ENCODE measurements around the gene INS. TPM values are rescaled to one million over a fixed set of nuclear protein-coding genes. Genes with fewer than 3 reads are reported as not detected.

INS gene
- total and polyA plus RNA-seq, 10 of the 15 experiments (the other 5 are each of a cell fraction or from before 2014, with no cell fraction given) = not detected

DNA sequence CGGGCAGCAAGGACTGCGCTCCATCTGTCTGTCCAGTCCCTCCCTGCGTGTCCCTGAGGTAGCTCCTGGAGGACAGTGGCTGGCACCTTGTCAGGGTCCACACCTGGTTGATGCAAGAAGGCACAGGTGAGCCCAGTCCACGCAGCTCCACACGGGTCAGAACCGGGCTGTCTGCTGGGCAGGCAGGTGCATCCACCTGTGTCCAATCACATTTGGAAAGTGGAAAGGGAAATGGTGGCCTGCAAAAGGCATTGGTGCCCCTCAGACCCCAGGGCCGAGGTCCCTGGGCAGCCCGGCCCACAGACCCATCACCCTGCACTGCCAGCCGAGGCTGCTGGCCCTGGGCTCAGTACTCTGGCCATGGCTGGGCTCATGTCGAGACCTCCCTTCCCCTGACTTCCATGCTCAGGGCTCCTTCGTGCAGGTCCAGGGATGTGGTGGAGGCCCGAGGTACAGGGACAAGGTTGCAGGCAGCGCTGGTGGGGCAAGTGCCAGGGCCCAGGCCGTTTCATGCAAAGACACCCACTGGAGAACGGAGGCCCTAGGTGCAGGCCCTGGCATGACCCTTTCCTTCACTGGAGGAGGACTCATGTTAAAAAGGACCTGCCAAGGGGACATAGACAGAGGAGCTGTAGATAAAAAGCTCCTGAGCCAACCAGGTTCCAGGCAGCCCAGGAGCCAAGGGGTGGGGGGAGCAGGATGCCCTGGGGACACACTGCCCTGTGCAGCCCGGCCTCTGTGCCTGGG is 49.5 kb upstream of the INS start:
- no peak overlapping the region for H3K4me2 ChIP-seq (ENCODE audit: control insufficient read depth, insufficient read depth)
- in situ Hi-C loops (cut with MboI) (no loop called here), intact Hi-C loops (cut with micrococcal nuclease; ENCODE audit: unreplicated experiment) (no loop called here)
- WGBS (ENCODE audit: insufficient coverage, insufficient replicate concordance, low lambda C conversion rate, missing lambda C conversion rate) = 16% methylated on average over 16 of the region's 16 CpGs
- ATAC-seq (no peak), FAIRE-seq (no peak), DNase-seq (ENCODE audit: low read depth, low spot score) (no peak)
- no peak overlapping the region for H2AFZ ChIP-seq (ENCODE audit: control insufficient read depth, low read depth, low read length)
- H4K20me1 ChIP-seq (ENCODE audit: control insufficient read depth, insufficient read depth) = no peaks in the 10 kb centered on the region
- ChIA-PET RAD21 (ENCODE audit: unreplicated experiment) (interaction anchor here (0.6 kb wide), 1 partner anchor 196 kb away, joined by 3 read pairs; no protein-coding TSS in a partner anchor), CTCF (interaction anchor here (0.5 to 0.6 kb wide), 2 partner anchors 70 to 113 kb away, joined by 3 read pairs; no protein-coding TSS in a partner anchor), POLR2A (no interaction called here), SMC1A (ENCODE audit: uncharacterized antibody, unreplicated experiment) (no interaction called here)
- H3K79me2 ChIP-seq (ENCODE audit: control insufficient read depth, insufficient read depth, low read length) = no peaks in the 10 kb centered on the region
- no peak overlapping the region for H3K4me3 ChIP-seq
- no peaks in the 10 kb centered on the region; a peak in 1 of 4 replicates for H3K27me3 ChIP-seq (replicated peaks in 1 of 2; ENCODE audit: control insufficient read depth in 2 of 2, insufficient read depth in 2 of 2, low read length in 1 of 2)
- no peak overlapping the region for H3K9ac ChIP-seq (ENCODE audit: control insufficient read depth, insufficient read depth, low read length)
- TF ChIP-seq POLR2AphosphoS2 (IDR thresholded peaks at IDR 0.05; ENCODE audit: low read depth, low read length) (no peak), LARP7 (IDR thresholded peaks at IDR 0.05) (no peak), ZBED1 (IDR thresholded peaks at IDR 0.05; ENCODE audit: borderline replicate concordance) (no peak), IRF4 (IDR thresholded peaks at IDR 0.05; ENCODE audit: low read depth, low read length) (no peak), NRF1 (conservative IDR thresholded peaks at IDR 0.05; ENCODE audit: low read depth, low read length) (no peak), RB1 (IDR thresholded peaks at IDR 0.05; ENCODE audit: borderline replicate concordance) (no peak), SUPT20H (IDR thresholded peaks at IDR 0.05; ENCODE audit: borderline replicate concordance, control insufficient read depth, low read depth, low read length) (no peak), ZNF274 (IDR thresholded peaks at IDR 0.05; ENCODE audit: insufficient read depth, insufficient read length) (no peak), MYB (IDR thresholded peaks at IDR 0.05; ENCODE audit: borderline replicate concordance, low read depth, low read length) (no peak), RAD51 (IDR thresholded peaks at IDR 0.05) (no peak)
- no peak overlapping the region for H3K27ac ChIP-seq (ENCODE audit: control insufficient read depth, insufficient read depth)
- H3K36me3 ChIP-seq (ENCODE audit: control insufficient read depth in 2 of 2, insufficient read depth in 2 of 2, low read length in 1 of 2) = no peaks in the 10 kb centered on the region
- no TSS peak for BruUV-seq (replicated peaks)
- no peaks in the 10 kb centered on the region for H3K9me3 ChIP-seq (replicated peaks; ENCODE audit: control insufficient read depth, insufficient read depth, low read length)
- H3K4me1 ChIP-seq (ENCODE audit: control insufficient read depth, insufficient read depth, low read length) = no peaks in the 10 kb centered on the region
